Measurements from ENCODE around the gene CACNA2D2. TPM values are rescaled to one million over a fixed set of nuclear protein-coding genes. Genes with fewer than 3 reads are reported as not detected.

CACNA2D2 gene
- total and polyA plus RNA-seq, 2 donors from 2014 or later: 3.6 to 6.0 TPM

DNA sequence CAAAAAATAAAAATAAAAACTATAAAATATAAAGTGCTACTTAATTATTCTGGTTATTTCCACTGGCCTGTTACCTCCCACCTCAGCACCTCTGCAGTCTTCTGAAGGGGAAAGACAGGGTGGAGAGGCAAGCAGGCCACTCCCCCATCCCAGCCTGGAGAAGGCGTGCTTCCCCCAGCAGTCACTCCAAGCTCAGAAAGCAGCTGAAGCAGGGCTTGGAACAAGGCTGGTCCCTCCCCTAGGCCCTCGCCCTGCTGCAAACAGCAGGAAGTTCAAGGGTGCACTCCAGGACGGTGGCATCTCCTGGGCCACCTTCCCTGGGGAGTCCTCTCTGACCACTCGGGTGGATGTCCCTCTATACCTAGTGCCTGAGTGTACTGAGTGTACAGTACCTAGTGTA, 21.4 kb downstream of the CACNA2D2 start:
- Histone ChIP-seq H3K4me1 (ENCODE audit: control insufficient read depth in 2 of 3, insufficient read depth in 2 of 3, low read depth in 1 of 3, low read length in 3 of 3) (no peaks in the 10 kb centered on the region), H3K9me3 (ENCODE audit: control insufficient read depth in 2 of 3, insufficient read depth in 1 of 3, low read length in 3 of 3) (peaks cover 0 to 7% (median 0%) of the 10 kb centered on the region in 3 donors), H3K27ac (ENCODE audit: low read depth in 2 of 2, low read length in 2 of 2) (no peak overlapping the region), H3K9ac (ENCODE audit: low read length in 3 of 3) (no peak overlapping the region), H3K27me3 (ENCODE audit: control insufficient read depth, insufficient read depth, low read length) (no peaks in the 10 kb centered on the region), H3K36me3 (ENCODE audit: control insufficient read depth in 2 of 3, insufficient read depth in 3 of 3, low read length in 3 of 3) (no peaks in the 10 kb centered on the region), H3K4me3 (ENCODE audit: low read length in 3 of 3) (no peak overlapping the region)
- DNase-seq (peak in 2 of 5 donors; percentile 30 to 51), FAIRE-seq (no peak)
- TF ChIP-seq CTCF (IDR thresholded peaks at IDR 0.05; ENCODE audit: borderline replicate concordance, extremely low read depth, insufficient read depth): no peak
- intact Hi-C loops (cut with DNase I): no loop called here

GRCh38 chr3:50480471-50480870, 23.0 kb downstream of the CACNA2D2 start:
- no peaks in the 10 kb centered on the region for H3K27me3 ChIP-seq (ENCODE audit: control insufficient read depth, insufficient read depth, low read length)
- DNase-seq (no peak), FAIRE-seq (no peak)
- intact Hi-C loops (cut with DNase I): no loop called here
- H3K9ac ChIP-seq (ENCODE audit: low read length in 3 of 3): no peak overlapping the region
- TF ChIP-seq CTCF (IDR thresholded peaks at IDR 0.05; ENCODE audit: borderline replicate concordance, extremely low read depth, insufficient read depth): no peak
- H3K27ac ChIP-seq (ENCODE audit: low read depth in 2 of 2, low read length in 2 of 2): no peak overlapping the region
- peaks cover 0 to 7% (median 0%) of the 10 kb centered on the region in 3 donors for H3K9me3 ChIP-seq (ENCODE audit: control insufficient read depth in 2 of 3, insufficient read depth in 1 of 3, low read length in 3 of 3)
- H3K4me1 ChIP-seq (ENCODE audit: control insufficient read depth in 2 of 3, insufficient read depth in 2 of 3, low read depth in 1 of 3, low read length in 3 of 3): no peaks in the 10 kb centered on the region
- no peak overlapping the region for H3K4me3 ChIP-seq (ENCODE audit: low read length in 3 of 3)
- H3K36me3 ChIP-seq (ENCODE audit: control insufficient read depth in 2 of 3, insufficient read depth in 3 of 3, low read length in 3 of 3): no peaks in the 10 kb centered on the region

DNA sequence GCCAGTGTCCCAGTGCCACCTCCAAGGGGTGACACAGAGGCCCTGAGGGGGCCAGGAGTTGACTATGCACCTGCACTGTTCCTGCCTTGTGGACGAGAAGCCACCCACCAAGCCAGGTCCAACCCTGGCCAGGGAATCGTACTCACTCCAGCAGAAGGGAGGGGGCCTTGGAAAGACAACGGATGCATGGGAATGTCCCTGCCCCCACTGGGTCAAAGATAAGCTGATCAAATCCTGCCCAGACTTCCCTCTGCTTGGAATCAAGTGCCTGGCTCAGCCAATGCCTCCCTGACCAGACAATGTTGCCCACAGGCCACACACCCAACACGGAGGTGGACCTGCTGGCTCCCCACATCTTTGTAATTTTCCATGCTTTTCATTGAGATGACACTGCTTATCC, 23.9 kb downstream of the CACNA2D2 start:
- no peak overlapping the region for H3K27ac ChIP-seq (ENCODE audit: low read depth in 2 of 2, low read length in 2 of 2)
- no peaks in the 10 kb centered on the region for H3K36me3 ChIP-seq (ENCODE audit: control insufficient read depth in 2 of 3, insufficient read depth in 3 of 3, low read length in 3 of 3)
- FAIRE-seq: no peak
- H3K4me3 ChIP-seq (ENCODE audit: low read length in 3 of 3): no peak overlapping the region
- H3K27me3 ChIP-seq (ENCODE audit: control insufficient read depth, insufficient read depth, low read length): no peaks in the 10 kb centered on the region
- H3K9me3 ChIP-seq (ENCODE audit: control insufficient read depth in 2 of 3, insufficient read depth in 1 of 3, low read length in 3 of 3): peaks cover 0 to 7% (median 0%) of the 10 kb centered on the region in 3 donors
- H3K4me1 ChIP-seq (ENCODE audit: control insufficient read depth in 2 of 3, insufficient read depth in 2 of 3, low read depth in 1 of 3, low read length in 3 of 3): no peaks in the 10 kb centered on the region
- DNase-seq: no peak
- intact Hi-C loops (cut with DNase I): no loop called here
- no peak overlapping the region for H3K9ac ChIP-seq (ENCODE audit: low read length in 3 of 3)
- no peak for TF ChIP-seq CTCF (IDR thresholded peaks at IDR 0.05; ENCODE audit: borderline replicate concordance, extremely low read depth, insufficient read depth)

DNA sequence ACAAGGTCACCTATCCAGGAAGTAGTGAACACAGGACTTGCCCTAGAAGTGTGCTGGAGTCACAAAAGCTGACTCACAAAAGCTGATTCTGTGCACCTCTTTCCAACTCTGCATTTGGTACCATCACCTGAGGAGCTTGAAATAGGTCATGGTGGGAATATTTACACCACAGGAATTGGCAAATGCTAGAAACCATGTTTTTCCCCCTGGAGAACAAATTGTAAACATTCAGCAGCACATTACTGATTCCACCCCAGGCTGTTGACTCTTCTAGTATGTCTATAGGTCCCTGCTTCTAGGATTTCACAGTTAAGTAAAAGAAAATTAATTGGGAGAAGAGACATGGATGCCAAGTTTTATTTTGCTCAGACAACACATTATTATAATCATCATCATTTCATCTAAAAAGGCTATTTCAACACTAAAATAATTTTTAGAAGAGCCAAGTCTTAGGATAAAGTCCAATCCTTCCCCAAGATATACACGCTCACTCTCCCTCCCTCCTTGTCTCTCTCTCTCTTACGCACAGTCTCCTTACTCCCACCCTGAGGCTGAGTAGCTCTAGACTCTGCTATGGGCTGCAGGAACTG, 24.7 kb downstream of the CACNA2D2 start:
- Histone ChIP-seq H3K9ac (ENCODE audit: low read length in 3 of 3) (no peak overlapping the region), H3K9me3 (ENCODE audit: control insufficient read depth in 2 of 3, insufficient read depth in 1 of 3, low read length in 3 of 3) (peaks cover 0 to 7% (median 0%) of the 10 kb centered on the region in 3 donors), H3K4me1 (ENCODE audit: control insufficient read depth in 2 of 3, insufficient read depth in 2 of 3, low read depth in 1 of 3, low read length in 3 of 3) (no peaks in the 10 kb centered on the region), H3K27ac (ENCODE audit: low read depth in 2 of 2, low read length in 2 of 2) (no peak overlapping the region), H3K4me3 (ENCODE audit: low read length in 3 of 3) (no peak overlapping the region), H3K36me3 (ENCODE audit: control insufficient read depth in 2 of 3, insufficient read depth in 3 of 3, low read length in 3 of 3) (no peaks in the 10 kb centered on the region), H3K27me3 (ENCODE audit: control insufficient read depth, insufficient read depth, low read length) (no peaks in the 10 kb centered on the region)
- no peak for TF ChIP-seq CTCF (IDR thresholded peaks at IDR 0.05; ENCODE audit: borderline replicate concordance, extremely low read depth, insufficient read depth)
- no peak for DNase-seq
- FAIRE-seq: no peak
- intact Hi-C loops (cut with DNase I): no loop called here

Measured in kidney (tissue), 14 donors.